ENCODE data around the gene PANK1. TPM values are rescaled to one million over a fixed set of nuclear protein-coding genes. Genes with fewer than 3 reads are reported as not detected.

PANK1 gene
- polyA plus RNA-seq, 1 experiment: 9.2 TPM

DNA sequence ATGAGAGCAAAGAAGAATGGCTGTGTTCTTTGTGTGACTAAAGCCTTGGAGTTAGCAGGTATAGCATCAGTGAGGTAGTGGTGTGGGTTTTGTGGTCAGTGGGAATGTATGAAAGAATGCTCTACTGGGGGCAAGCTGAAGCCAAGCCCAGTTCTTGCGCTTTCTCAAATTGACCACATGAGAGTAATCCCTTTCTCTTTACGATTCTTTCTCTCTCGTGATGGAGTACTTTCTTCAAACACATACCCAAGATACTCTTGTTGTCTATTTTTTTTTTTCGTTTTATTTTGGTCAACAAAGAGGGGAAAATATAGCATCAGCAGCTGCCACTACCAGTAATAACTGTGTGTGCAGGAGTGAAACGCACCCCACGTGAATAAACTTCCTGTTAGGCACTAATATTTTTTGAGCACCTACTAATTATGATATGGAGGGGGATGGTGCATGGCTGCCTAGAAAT lies 8.4 kb upstream of the PANK1 start:
- POLR2A ChIA-PET: interaction anchor here (0.7 to 1.1 kb wide), 2 partner anchors 10 to 63 kb away, joined by 3 to 5 read pairs; no protein-coding TSS in a partner anchor

DNA sequence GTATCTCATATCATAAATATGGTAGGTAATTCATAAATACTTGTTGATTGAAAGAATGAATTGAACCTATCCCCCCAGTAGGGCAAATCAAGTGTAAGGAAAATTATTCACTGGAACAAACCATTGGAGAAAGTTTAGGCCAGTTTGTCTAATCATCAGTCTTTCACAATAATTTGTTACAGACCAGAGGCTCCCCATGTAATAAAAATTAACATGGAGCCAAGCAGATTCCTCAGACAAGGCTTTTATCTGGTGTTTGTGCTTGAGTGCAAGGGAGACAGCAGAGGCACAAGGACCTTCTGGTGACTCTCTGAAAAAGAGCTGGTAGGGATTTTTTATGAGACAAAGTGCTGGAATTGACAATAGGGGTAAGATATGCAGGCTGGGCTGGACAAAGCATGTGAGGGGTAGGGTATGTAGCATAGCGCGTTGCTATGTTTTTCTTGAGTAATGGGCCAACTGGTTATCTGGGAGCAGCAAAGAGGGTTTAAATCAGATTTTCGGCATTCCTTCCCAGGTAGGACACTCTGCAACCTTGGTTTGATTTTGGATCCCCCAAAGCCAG lies 7.8 kb upstream of the PANK1 start:
- ChIA-PET CTCF (no interaction called here), POLR2A (interaction anchor here (0.7 kb wide), 1 partner anchor 63 kb away, joined by 3 read pairs; no protein-coding TSS in a partner anchor)
- no peaks in the 10 kb centered on the region for H3K27me3 ChIP-seq (ENCODE audit: control insufficient read depth, insufficient read depth, low read length)
- no peak for DNase-seq (ENCODE audit: low read depth, low spot score)
- no peak overlapping the region for H3K4me3 ChIP-seq (ENCODE audit: low read depth, low read length)
- TF ChIP-seq, protein P1, sequence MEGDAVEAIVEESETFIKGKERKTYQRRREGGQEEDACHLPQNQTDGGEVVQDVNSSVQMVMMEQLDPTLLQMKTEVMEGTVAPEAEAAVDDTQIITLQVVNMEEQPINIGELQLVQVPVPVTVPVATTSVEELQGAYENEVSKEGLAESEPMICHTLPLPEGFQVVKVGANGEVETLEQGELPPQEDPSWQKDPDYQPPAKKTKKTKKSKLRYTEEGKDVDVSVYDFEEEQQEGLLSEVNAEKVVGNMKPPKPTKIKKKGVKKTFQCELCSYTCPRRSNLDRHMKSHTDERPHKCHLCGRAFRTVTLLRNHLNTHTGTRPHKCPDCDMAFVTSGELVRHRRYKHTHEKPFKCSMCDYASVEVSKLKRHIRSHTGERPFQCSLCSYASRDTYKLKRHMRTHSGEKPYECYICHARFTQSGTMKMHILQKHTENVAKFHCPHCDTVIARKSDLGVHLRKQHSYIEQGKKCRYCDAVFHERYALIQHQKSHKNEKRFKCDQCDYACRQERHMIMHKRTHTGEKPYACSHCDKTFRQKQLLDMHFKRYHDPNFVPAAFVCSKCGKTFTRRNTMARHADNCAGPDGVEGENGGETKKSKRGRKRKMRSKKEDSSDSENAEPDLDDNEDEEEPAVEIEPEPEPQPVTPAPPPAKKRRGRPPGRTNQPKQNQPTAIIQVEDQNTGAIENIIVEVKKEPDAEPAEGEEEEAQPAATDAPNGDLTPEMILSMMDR (IDR thresholded peaks at IDR 0.05; ENCODE audit: low read depth, low read length): no peak
- no peak overlapping the region for H3K27ac ChIP-seq (ENCODE audit: low read depth, low read length)
- no peaks in the 10 kb centered on the region for H3K9me3 ChIP-seq (ENCODE audit: control insufficient read depth, insufficient read depth, low read length)

More for the DNA sequence above, 8.4 kb upstream of the PANK1 start:
- no peaks in the 10 kb centered on the region for H3K27me3 ChIP-seq (ENCODE audit: control insufficient read depth, insufficient read depth, low read length)
- no peaks in the 10 kb centered on the region for H3K9me3 ChIP-seq (ENCODE audit: control insufficient read depth, insufficient read depth, low read length)
- no peak for DNase-seq (ENCODE audit: low read depth, low spot score)
- no peak overlapping the region for H3K27ac ChIP-seq (ENCODE audit: low read depth, low read length)
- no peak overlapping the region for H3K4me3 ChIP-seq (ENCODE audit: low read depth, low read length)
- CTCF ChIA-PET: no interaction called here
- TF ChIP-seq, protein P1 (IDR thresholded peaks at IDR 0.05; ENCODE audit: low read depth, low read length): no peak

DNA sequence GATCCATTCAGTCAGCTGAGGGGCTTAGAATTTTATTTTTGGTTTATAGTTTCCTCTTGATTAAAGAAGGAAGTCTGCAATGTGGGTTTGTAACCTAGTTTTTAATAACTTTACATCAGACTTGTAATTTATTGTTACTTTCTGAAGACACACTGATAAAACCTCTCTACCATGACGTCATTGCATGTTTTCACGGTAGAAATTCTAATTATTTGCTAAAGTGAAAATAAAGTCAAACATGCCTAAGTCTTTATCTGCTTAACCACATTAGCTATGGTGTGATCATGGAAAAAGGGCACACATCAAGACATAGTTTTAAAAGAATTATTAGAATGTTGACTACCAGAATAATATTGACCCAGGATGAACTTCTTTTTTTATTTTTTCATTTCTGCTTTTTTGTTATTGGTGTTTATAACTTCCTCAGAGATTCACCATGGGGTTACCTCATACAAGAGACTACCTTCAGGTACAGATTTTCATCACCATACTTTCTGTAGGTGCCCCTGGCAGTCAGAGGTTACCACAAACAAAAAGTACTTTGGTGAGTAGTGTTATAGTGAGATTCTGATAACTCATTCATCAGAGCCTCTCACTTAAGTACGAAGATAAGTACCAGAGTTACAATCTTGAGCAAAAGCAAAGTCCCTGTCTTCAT lies 7.0 kb upstream of the PANK1 start:
- Histone ChIP-seq H3K27me3 (ENCODE audit: control insufficient read depth, insufficient read depth, low read length) (no peaks in the 10 kb centered on the region), H3K9me3 (ENCODE audit: control insufficient read depth, insufficient read depth, low read length) (no peaks in the 10 kb centered on the region), H3K27ac (ENCODE audit: low read depth, low read length) (no peak overlapping the region), H3K4me3 (ENCODE audit: low read depth, low read length) (no peak overlapping the region)
- ChIA-PET CTCF (interaction anchor here (1.4 kb wide), 1 partner anchor 1210 kb away, joined by 3 read pairs; no protein-coding TSS in a partner anchor), POLR2A (no interaction called here)
- DNase-seq (ENCODE audit: low read depth, low spot score): no peak
- TF ChIP-seq, protein P1 (IDR thresholded peaks at IDR 0.05; ENCODE audit: low read depth, low read length): no peak

DNA sequence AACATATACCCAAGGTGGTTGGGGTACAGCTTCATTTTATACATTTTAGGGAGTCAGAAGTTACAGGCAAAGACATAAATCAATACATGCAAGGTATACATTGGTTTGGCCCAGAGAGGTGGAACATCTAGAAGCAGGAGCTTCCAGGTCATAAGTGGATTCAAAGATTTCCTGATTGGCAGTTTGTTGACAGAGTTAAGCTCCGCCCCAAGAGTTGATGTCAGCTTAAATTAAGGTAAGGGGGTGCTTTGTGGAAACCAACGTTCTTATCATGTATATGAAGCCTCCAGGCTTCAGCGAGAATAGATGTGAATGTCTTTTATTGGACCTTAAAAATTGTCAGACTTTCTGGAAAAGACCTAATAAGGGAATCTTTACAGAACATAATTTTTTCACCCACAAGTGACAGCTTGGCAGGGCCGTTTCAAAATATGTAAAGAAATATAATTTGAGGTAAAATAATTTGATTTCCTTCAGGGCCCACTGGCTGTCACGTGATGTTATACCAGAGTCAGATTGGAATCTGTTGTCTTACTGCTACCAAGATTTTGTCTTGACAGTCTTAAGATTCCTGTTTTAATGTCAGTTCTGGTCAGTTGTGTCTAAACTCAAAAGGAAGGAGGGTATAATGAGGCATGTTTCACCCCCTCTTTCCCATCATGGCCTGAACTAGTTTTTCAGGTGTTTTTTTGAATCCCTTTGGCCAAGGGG lies 6.3 kb upstream of the PANK1 start:
- Histone ChIP-seq H3K27me3 (ENCODE audit: control insufficient read depth, insufficient read depth, low read length) (no peaks in the 10 kb centered on the region), H3K9me3 (ENCODE audit: control insufficient read depth, insufficient read depth, low read length) (no peaks in the 10 kb centered on the region), H3K27ac (ENCODE audit: low read depth, low read length) (no peak overlapping the region), H3K4me3 (ENCODE audit: low read depth, low read length) (no peak overlapping the region)
- CTCF ChIA-PET: interaction anchor here (1.4 kb wide), 1 partner anchor 1210 kb away, joined by 3 read pairs; no protein-coding TSS in a partner anchor
- POLR2A ChIA-PET: no interaction called here
- TF ChIP-seq, protein P1 (IDR thresholded peaks at IDR 0.05; ENCODE audit: low read depth, low read length): no peak
- no peak for DNase-seq (ENCODE audit: low read depth, low spot score)

DNA sequence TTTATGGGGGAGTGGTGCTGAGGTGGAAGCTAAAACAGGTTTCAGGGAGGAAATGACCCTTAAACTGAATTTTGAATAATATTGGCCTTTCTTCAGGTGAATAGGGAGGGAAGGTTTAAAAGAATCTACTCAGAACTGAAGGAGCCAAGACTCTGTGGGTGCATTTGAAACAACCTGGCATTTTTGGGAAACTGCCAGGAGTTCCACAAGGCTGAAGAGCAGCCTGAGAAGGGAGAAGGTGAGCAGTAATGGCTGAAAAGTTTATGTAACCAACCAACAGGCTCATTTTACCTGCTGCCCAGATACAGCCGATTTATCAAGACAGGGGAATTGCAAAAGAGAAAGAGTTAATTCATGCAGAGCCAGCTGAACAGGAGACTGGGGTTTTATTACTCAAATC lies 4.0 kb upstream of the PANK1 start:
- Histone ChIP-seq H3K9me3 (ENCODE audit: control insufficient read depth, insufficient read depth, low read length) (no peaks in the 10 kb centered on the region), H3K4me3 (ENCODE audit: low read depth, low read length) (no peak overlapping the region), H3K27ac (ENCODE audit: low read depth, low read length) (no peak overlapping the region), H3K27me3 (ENCODE audit: control insufficient read depth, insufficient read depth, low read length) (no peaks in the 10 kb centered on the region)
- DNase-seq (ENCODE audit: low read depth, low spot score): no peak
- POLR2A ChIA-PET: no interaction called here
- TF ChIP-seq, protein P1 (IDR thresholded peaks at IDR 0.05; ENCODE audit: low read depth, low read length): no peak
- CTCF ChIA-PET: no interaction called here
